Measurements from ENCODE around the gene VWA8.

DNA sequence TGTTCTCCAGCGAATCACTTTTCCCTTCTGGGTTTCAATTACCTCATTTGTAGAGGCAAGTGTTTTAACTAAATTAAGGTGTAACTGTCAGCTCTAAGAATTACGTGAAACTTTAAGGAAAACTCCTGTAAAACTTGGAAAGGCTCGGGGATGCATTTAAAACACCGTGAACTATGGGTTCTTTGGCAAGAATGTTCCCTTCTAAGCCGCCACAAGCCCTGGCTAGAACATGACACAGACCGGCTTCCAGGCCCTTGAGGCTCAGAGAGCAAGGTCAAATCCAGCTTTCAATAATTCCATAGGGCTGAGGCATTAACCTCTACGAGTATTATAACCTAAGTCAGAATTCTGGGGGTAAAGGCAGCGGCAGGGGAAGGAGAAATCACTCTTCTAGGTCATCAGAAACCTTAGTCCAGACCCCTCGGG, 685 bp downstream of the VWA8 start:
- no peak for TF ChIP-seq YY1 (IDR thresholded peaks at IDR 0.05; ENCODE audit: low read depth)
- TF ChIP-seq CHD2 (IDR thresholded peaks at IDR 0.05; ENCODE audit: low read length, partially characterized antibody) = no peak
- TF ChIP-seq, protein P1, sequence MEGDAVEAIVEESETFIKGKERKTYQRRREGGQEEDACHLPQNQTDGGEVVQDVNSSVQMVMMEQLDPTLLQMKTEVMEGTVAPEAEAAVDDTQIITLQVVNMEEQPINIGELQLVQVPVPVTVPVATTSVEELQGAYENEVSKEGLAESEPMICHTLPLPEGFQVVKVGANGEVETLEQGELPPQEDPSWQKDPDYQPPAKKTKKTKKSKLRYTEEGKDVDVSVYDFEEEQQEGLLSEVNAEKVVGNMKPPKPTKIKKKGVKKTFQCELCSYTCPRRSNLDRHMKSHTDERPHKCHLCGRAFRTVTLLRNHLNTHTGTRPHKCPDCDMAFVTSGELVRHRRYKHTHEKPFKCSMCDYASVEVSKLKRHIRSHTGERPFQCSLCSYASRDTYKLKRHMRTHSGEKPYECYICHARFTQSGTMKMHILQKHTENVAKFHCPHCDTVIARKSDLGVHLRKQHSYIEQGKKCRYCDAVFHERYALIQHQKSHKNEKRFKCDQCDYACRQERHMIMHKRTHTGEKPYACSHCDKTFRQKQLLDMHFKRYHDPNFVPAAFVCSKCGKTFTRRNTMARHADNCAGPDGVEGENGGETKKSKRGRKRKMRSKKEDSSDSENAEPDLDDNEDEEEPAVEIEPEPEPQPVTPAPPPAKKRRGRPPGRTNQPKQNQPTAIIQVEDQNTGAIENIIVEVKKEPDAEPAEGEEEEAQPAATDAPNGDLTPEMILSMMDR (IDR thresholded peaks at IDR 0.05) = no peak
- no peak for TF ChIP-seq EP300 (IDR thresholded peaks at IDR 0.05; ENCODE audit: borderline replicate concordance in 1 of 2, low read depth in 1 of 2, low read length in 1 of 2)
- TF ChIP-seq, protein P2, sequence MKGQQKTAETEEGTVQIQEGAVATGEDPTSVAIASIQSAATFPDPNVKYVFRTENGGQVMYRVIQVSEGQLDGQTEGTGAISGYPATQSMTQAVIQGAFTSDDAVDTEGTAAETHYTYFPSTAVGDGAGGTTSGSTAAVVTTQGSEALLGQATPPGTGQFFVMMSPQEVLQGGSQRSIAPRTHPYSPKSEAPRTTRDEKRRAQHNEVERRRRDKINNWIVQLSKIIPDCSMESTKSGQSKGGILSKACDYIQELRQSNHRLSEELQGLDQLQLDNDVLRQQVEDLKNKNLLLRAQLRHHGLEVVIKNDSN (IDR thresholded peaks at IDR 0.05; ENCODE audit: borderline replicate concordance, low read depth) = no peak
- no peak for TF ChIP-seq NRF1 (IDR thresholded peaks at IDR 0.05; ENCODE audit: low read depth, low read length)
- TF ChIP-seq JUND (IDR thresholded peaks at IDR 0.05) = no peak
- TF ChIP-seq SIN3A (IDR thresholded peaks at IDR 0.05; ENCODE audit: borderline replicate concordance, low read depth, low read length) = no peak
- no peak for TF ChIP-seq TAF1 (IDR thresholded peaks at IDR 0.05; ENCODE audit: borderline replicate concordance, low read depth, low read length)
- no peak for TF ChIP-seq POLR2AphosphoS5 (IDR thresholded peaks at IDR 0.05; ENCODE audit: low read depth, low read length)
- no peak for TF ChIP-seq MXI1 (IDR thresholded peaks at IDR 0.05; ENCODE audit: low read depth, low read length)
- TF ChIP-seq FOSL2 (IDR thresholded peaks at IDR 0.05; ENCODE audit: borderline replicate concordance, low read depth) = no peak
- no peak for TF ChIP-seq RXRA (IDR thresholded peaks at IDR 0.05; ENCODE audit: borderline replicate concordance, low read depth)
